ENCODE results near the gene PRKCB. TPM values are rescaled to one million over a fixed set of nuclear protein-coding genes. Genes with fewer than 3 reads are reported as not detected.

PRKCB gene
- total RNA-seq, 2 experiments from 2014 or later, result 56.3 to 57.9 TPM

DNA sequence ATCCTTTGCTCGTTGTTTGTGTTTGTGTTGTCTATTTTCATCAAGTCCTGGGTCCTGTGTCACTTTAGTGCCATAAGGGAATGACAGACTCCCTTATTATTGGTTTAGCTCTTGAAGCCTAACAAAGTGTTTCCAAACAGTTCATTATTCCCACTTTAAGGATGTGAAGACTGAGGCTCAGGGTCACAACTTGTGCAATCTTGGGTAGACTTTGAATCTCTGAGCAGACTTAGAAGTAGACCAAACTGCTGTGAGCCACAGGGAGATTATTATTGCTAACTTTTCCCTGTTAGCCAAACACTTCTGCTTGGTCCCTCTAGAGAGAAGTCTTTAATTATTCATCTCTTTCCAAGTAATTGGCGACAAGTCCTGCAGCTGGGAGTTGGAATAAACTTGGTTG, 31.8 kb downstream of the PRKCB start:
- peaks cover 60% of the 10 kb centered on the region for H3K4me1 Mint-ChIP-seq (ENCODE audit: low read depth)
- H3K27ac Mint-ChIP-seq, result no peak overlapping the region
- POLR2A ChIA-PET, result no interaction called here

GRCh38 chr16:23868136-23868535, 32.4 kb downstream of the PRKCB start:
- Mint-ChIP-seq H3K27ac (no peak overlapping the region), H3K27me3 (no peaks in the 10 kb centered on the region), H3K36me3 (no peaks in the 10 kb centered on the region), H3K9me3 (no peaks in the 10 kb centered on the region), H3K4me3 (no peak overlapping the region), H3K4me1 (ENCODE audit: low read depth) (peaks cover 58% of the 10 kb centered on the region)
- intact Hi-C loops (cut with micrococcal nuclease), result loop anchor here (5.0 kb wide), 1 partner anchor 129 kb away; no protein-coding TSS in a partner anchor
- POLR2A ChIA-PET, result no interaction called here
- CTCF ChIA-PET, result interaction anchor here (0.6 to 1.6 kb wide), 2 partner anchors 60 to 142 kb away, joined by 3 to 7 read pairs; no protein-coding TSS in a partner anchor
- DNase-seq, result no peak

More for the DNA sequence above, 31.8 kb downstream of the PRKCB start:
- Mint-ChIP-seq H3K36me3 (no peaks in the 10 kb centered on the region), H3K27me3 (no peaks in the 10 kb centered on the region), H3K4me3 (no peak overlapping the region), H3K9me3 (no peaks in the 10 kb centered on the region)
- no peak for DNase-seq
- CTCF ChIA-PET, result no interaction called here
- intact Hi-C loops (cut with micrococcal nuclease), result loop anchor here (5.0 kb wide), 1 partner anchor 130 kb away; no protein-coding TSS in a partner anchor

DNA sequence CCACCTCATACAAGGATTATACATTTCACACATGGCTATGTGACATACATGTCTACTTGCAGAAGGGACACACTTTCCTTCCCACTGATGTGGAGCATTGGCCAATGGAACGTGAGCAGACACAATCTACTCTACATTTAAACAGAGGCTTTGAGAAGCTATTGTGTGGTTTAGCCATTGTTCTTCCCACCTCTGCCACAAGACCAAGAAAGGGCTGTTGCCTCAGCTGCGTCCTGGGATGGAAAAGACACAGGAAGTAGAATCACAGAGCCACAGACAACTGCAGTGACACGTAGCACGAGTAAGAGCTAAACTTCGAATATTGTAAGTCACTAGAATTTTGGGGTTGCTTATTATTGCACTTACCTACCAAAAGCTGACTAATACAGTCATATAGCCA, 33.3 kb downstream of the PRKCB start:
- no peak overlapping the region for H3K4me3 Mint-ChIP-seq
- H3K4me1 Mint-ChIP-seq (ENCODE audit: low read depth), result peaks cover 56% of the 10 kb centered on the region
- DNase-seq, result peak; percentile 64
- POLR2A ChIA-PET, result interaction anchor here (0.6 to 1.0 kb wide), 5 partner anchors 8 to 321 kb away, joined by 3 to 5 read pairs (median 3); no protein-coding TSS in a partner anchor
- peak overlapping the region; percentile 44 for H3K27ac Mint-ChIP-seq
- no peaks in the 10 kb centered on the region for H3K36me3 Mint-ChIP-seq
- intact Hi-C loops (cut with micrococcal nuclease), result loop anchor here (5.0 kb wide), 1 partner anchor 128 kb away; no protein-coding TSS in a partner anchor
- CTCF ChIA-PET, result interaction anchor here (0.7 to 1.6 kb wide), 3 partner anchors 8 to 141 kb away, joined by 3 to 7 read pairs (median 4); no protein-coding TSS in a partner anchor
- no peaks in the 10 kb centered on the region for H3K9me3 Mint-ChIP-seq
- no peaks in the 10 kb centered on the region for H3K27me3 Mint-ChIP-seq

GRCh38 chr16:23871924-23872323, 36.1 kb downstream of the PRKCB start:
- Mint-ChIP-seq H3K9me3 (no peaks in the 10 kb centered on the region), H3K36me3 (peaks cover 1% of the 10 kb centered on the region), H3K27ac (no peak overlapping the region), H3K4me3 (no peak overlapping the region), H3K4me1 (ENCODE audit: low read depth) (peaks cover 53% of the 10 kb centered on the region), H3K27me3 (no peaks in the 10 kb centered on the region)
- intact Hi-C loops (cut with micrococcal nuclease), result no loop called here
- ChIA-PET CTCF (interaction anchor here (2.4 kb wide), 1 partner anchor 138 kb away, joined by 11 read pairs; no protein-coding TSS in a partner anchor), POLR2A (interaction anchor here (1.8 kb wide), 1 partner anchor 29 kb away, joined by 4 read pairs; no protein-coding TSS in a partner anchor)
- no peak for DNase-seq

GRCh38 chr16:23874613-23875294, 39.0 kb downstream of the PRKCB start:
- no peaks in the 10 kb centered on the region for H3K9me3 Mint-ChIP-seq
- peaks cover 61% of the 10 kb centered on the region for H3K4me1 Mint-ChIP-seq (ENCODE audit: low read depth)
- ChIA-PET CTCF (interaction anchor here (1.0 to 1.3 kb wide), 4 partner anchors 34 to 161 kb away, joined by 3 to 8 read pairs (median 4); no protein-coding TSS in a partner anchor), POLR2A (no interaction called here)
- no peak overlapping the region for H3K4me3 Mint-ChIP-seq
- peak overlapping the region; percentile 78 for H3K27ac Mint-ChIP-seq
- DNase-seq, result no peak
- intact Hi-C loops (cut with micrococcal nuclease), result loop anchor here (5.0 kb wide), 1 partner anchor 78 kb away; no protein-coding TSS in a partner anchor
- H3K36me3 Mint-ChIP-seq, result peaks cover 1% of the 10 kb centered on the region
- H3K27me3 Mint-ChIP-seq, result no peaks in the 10 kb centered on the region

DNA sequence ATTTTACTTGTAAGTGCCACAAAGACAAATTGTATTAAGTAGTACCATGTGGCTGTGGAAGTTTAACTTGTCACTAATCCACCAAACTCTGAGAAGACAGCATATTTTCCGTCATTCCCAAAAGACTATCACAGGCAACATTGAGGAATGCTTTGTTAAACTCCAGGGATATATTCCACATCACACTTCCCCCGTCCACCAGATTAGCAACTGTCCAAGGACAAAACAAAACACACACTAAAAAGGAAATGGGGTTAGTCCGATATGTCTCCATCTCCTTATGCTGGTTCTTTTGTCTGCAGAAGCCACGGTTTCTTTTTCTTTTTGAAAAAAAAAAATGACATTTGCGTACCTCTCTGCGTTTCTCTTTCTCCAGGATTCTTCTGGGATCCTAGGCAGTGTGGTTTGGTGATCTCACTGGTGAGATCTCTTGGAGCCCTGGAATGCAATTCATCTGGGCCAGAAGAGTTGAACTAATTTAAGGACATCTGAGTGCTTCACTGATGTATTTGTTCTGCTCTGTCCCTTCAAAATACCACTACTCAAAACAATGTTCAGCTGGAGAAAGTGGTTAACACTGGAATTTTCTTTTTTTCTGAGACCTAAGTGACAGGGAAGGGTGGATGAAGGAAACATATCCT, 40.6 kb downstream of the PRKCB start:
- no peak overlapping the region for H3K4me3 Mint-ChIP-seq
- peaks cover 65% of the 10 kb centered on the region for H3K4me1 Mint-ChIP-seq (ENCODE audit: low read depth)
- intact Hi-C loops (cut with micrococcal nuclease), result loop anchor here (2.0 to 5.0 kb wide), 2 partner anchors 76 to 138 kb away; no protein-coding TSS in a partner anchor
- no peaks in the 10 kb centered on the region for H3K9me3 Mint-ChIP-seq
- CTCF ChIA-PET, result interaction anchor here (0.7 to 4.2 kb wide), 10 partner anchors 18 to 166 kb away, joined by 3 to 42 read pairs (median 4); no protein-coding TSS in a partner anchor
- H3K36me3 Mint-ChIP-seq, result peaks cover 1% of the 10 kb centered on the region
- DNase-seq, result no peak
- no peaks in the 10 kb centered on the region for H3K27me3 Mint-ChIP-seq
- H3K27ac Mint-ChIP-seq, result no peak overlapping the region
- POLR2A ChIA-PET, result interaction anchor here (1.4 kb wide), 1 partner anchor 34 kb away, joined by 7 read pairs; no protein-coding TSS in a partner anchor

DNA sequence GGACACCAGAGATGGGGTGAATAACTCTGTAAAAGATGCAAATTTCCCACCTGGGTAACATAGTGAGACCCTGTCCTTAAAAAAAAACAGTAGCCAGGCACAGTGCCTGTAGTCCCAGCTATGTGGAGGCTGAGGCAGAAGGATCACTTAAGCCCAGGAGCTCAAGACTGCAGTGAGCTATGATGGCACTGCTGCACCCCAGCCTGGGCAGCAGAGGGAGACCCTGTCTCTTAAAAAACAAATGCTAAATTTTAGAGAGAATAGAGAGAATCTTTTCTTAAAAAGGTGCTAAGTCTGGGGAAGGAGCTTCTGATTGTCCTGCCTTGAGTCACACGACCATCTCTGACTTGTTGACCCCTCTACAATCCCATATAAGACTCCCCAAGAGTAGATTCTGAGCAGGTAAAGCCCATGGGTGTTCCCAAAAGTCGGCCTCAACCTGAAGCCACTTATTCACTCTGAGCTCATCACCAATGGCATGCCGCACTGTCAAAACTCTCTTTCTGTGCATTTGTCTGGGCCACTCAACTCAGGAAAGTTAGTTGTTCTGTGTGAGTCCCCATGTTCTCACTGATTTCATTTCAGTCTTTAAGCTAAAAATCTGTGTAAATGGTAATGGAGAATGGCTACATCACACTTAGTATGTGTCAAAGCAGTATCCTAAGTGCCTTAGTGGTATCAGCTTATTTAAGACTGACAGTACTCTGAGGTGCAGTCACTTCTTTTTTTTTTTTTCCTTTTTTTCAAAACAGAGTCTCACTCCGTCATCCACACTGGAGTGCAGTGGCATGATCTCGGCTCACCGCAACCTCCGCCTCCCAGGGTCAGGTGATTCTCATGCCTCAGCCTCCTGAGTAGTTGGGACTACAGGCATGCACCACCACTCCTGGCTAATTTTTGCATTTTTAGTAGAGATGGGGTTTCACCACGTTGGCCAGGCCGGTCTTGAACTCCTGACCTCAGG, 41.6 kb downstream of the PRKCB start:
- CTCF ChIA-PET, result interaction anchor here (0.6 to 4.2 kb wide), 15 partner anchors 8 to 165 kb away, joined by 3 to 42 read pairs (median 4); no protein-coding TSS in a partner anchor
- Mint-ChIP-seq H3K27me3 (no peaks in the 10 kb centered on the region), H3K4me1 (ENCODE audit: low read depth) (peaks cover 73% of the 10 kb centered on the region), H3K36me3 (peaks cover 1% of the 10 kb centered on the region), H3K9me3 (no peaks in the 10 kb centered on the region), H3K27ac (peak overlapping the region; percentile 49), H3K4me3 (no peak overlapping the region)
- intact Hi-C loops (cut with micrococcal nuclease), result loop anchor here (2.0 to 5.0 kb wide), 2 partner anchors 75 to 137 kb away; no protein-coding TSS in a partner anchor
- POLR2A ChIA-PET, result interaction anchor here (0.6 to 1.4 kb wide), 8 partner anchors 8 to 155 kb away, joined by 3 to 7 read pairs (median 3); no protein-coding TSS in a partner anchor
- DNase-seq, result peak; percentile 65

DNA sequence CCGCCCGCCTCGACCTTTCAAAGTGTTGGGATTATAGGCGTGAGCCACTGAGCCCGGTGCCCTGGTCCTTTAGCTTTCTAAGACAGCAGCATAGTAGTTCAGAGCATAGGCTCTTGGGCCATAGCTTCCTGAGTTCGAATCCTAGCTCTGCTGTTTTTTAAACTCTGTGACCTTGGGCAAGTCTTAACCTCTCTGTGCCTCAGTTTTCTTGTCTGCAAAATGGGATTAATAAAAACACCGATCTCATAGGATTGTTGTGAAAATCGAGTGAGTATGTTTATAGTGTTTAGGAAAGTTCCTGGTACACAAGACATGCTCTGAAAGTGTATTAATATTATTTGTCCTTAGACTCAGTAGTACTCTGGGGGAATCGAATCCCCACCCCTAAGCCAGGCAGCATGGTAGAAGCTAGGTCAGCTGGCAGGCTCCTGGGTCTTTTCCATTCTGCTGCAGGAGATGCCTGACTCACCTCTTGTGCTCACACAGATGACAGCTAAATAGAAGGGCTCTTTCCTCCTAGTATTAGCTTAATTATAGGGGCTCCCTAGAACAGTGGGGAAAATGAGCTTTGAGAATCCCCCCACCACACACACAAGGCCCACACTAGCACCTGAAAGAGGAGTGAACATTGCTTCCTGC, 44.1 kb downstream of the PRKCB start:
- H3K4me3 Mint-ChIP-seq, result no peak overlapping the region
- H3K4me1 Mint-ChIP-seq (ENCODE audit: low read depth), result peaks cover 80% of the 10 kb centered on the region
- peaks cover 7% of the 10 kb centered on the region for H3K36me3 Mint-ChIP-seq
- ChIA-PET CTCF (interaction anchor here (0.7 to 4.2 kb wide), 5 partner anchors 79 to 350 kb away, joined by 3 to 42 read pairs (median 3); no protein-coding TSS in a partner anchor), POLR2A (interaction anchor here (0.7 to 1.0 kb wide), 2 partner anchors 14 to 70 kb away, joined by 4 to 5 read pairs; no protein-coding TSS in a partner anchor)
- intact Hi-C loops (cut with micrococcal nuclease), result loop anchor here (5.0 kb wide), 2 partner anchors 42 to 72 kb away; no protein-coding TSS in a partner anchor
- H3K27ac Mint-ChIP-seq, result no peak overlapping the region
- no peaks in the 10 kb centered on the region for H3K27me3 Mint-ChIP-seq
- no peaks in the 10 kb centered on the region for H3K9me3 Mint-ChIP-seq
- no peak for DNase-seq

DNA sequence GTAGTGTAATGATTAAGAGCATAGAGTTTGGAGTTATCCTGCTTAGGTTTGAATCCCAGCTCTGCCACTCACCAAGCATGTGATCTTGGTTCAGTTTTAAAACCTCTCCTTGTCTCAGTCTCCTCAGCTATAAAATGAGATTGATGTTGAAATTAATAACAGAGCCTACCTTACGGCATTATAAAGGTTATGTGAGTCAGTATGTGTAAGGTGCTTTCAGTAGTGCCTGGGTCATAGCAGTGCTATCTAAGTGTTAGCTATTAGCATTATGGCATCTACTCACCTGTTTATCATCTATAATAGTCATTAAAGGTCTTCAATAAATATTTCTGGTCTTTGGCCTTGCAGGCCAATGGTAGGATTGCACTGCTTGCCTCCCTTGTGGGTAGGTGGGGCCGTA, 53.4 kb downstream of the PRKCB start:
- no peak overlapping the region for H3K27ac Mint-ChIP-seq
- H3K4me3 Mint-ChIP-seq, result no peak overlapping the region
- peaks cover 4% of the 10 kb centered on the region for H3K36me3 Mint-ChIP-seq
- no peaks in the 10 kb centered on the region for H3K9me3 Mint-ChIP-seq
- CTCF ChIA-PET, result interaction anchor here (1.0 kb wide), 1 partner anchor 121 kb away, joined by 4 read pairs; no protein-coding TSS in a partner anchor
- no peaks in the 10 kb centered on the region for H3K27me3 Mint-ChIP-seq
- peaks cover 20% of the 10 kb centered on the region for H3K4me1 Mint-ChIP-seq (ENCODE audit: low read depth)
- POLR2A ChIA-PET, result interaction anchor here (0.8 kb wide), 1 partner anchor 20 kb away, joined by 3 read pairs; no protein-coding TSS in a partner anchor
- intact Hi-C loops (cut with micrococcal nuclease), result no loop called here
- no peak for DNase-seq

GRCh38 chr16:23893986-23894385, 58.2 kb downstream of the PRKCB start:
- peaks cover 34% of the 10 kb centered on the region for H3K4me1 Mint-ChIP-seq (ENCODE audit: low read depth)
- no peak overlapping the region for H3K4me3 Mint-ChIP-seq
- H3K9me3 Mint-ChIP-seq, result no peaks in the 10 kb centered on the region
- POLR2A ChIA-PET, result no interaction called here
- no peak overlapping the region for H3K27ac Mint-ChIP-seq
- intact Hi-C loops (cut with micrococcal nuclease), result no loop called here
- DNase-seq, result no peak
- no peaks in the 10 kb centered on the region for H3K27me3 Mint-ChIP-seq
- CTCF ChIA-PET, result no interaction called here
- peaks cover 12% of the 10 kb centered on the region for H3K36me3 Mint-ChIP-seq

Measured in activated CD4-positive, alpha-beta memory T cell treated with anti-CD3 and anti-CD28 coated beads for 36 hours (primary cell).